ENCODE data around the gene ALG14.
"Not testable (repeated sequence)": the region's sequence is repeated elsewhere in the genome, so short reads cannot be mapped to it uniquely, and the experiment has no call there.

Gene ALG14

DNA sequence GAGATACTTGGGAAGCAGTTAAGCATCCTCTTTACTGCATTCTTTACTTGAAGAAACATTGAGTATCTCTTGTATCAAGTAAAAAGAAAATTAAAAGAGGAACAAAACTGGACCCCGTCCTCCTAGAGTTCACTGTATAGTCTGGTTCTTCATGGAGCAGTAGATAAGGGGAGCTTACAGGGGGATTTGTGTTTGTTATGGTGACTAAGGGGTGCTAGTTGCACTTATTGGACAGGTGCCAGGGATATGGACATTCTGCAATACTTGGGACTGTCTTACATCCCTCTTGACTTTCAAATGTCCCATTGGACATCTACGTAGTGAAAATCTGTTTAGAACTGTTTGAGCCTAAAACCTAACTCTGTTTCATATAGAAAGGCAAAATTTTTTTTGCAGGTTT is 67.2 kb downstream of the ALG14 start:
- no peak for DNase-seq (ENCODE audit: low read depth)

- no peak for DNase-seq (ENCODE audit: low read depth)
These were observed 68.7 kb downstream of the ALG14 start for GRCh38 chr1:95004013-95004412.

DNA sequence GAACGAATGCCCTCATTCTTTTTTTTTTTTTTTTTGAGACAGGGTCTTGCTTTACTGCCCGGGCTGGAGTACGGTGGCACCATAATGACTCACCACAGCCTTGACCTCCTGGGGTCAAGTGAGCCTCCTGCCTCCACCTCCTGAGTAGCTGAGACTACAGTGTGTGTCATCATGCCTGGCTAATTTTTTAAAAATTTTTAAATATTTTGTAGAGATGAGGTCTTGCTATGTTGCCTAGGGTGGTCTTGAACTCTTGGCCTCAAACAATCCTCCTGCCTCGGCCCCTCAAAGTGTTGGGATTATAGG is 69.4 kb downstream of the ALG14 start:
- DNase-seq (ENCODE audit: low read depth) = no peak

- DNase-seq (ENCODE audit: low read depth) = no peak
These were observed 70.0 kb downstream of the ALG14 start for GRCh38 chr1:95002540-95003432.

- no peak for DNase-seq (ENCODE audit: low read depth)
These were observed 70.6 kb downstream of the ALG14 start for GRCh38 chr1:95002164-95002539.

DNA sequence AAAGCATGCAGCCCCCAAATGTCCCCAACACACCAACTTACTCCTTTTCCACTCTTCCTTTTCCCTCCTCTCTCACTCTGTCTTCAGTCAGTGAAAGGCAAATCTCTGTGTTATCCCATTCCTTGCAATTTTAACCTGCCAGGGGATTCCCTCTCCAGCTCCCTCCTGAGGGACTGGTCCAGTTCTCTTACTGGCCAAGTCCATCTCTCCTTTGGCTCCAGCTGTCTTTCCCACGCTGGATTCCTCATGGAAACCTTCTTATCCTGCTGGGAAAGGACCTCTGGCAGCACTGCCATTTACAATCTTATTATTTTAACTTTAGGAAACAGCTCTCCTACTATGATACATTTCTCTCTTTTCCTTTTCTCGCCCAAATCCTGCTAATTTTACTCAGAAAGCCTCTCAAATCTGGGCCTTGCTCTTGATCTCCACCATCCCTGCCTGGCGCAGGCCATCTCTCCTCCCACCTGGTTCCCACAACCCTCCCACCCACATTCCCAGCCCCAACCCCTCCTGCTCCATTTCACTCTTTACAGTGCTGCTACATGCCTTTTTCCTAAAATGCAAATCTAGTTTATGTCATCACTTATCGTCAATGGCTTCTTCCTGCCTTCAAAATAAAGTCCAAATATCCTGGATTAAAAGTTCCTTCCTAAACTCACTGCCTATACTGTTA is 73.2 kb downstream of the ALG14 start:
- no peak for DNase-seq (ENCODE audit: low read depth)

- DNase-seq (ENCODE audit: low read depth) = no peak
These were observed 74.0 kb downstream of the ALG14 start for GRCh38 chr1:94998748-94999147.

DNA sequence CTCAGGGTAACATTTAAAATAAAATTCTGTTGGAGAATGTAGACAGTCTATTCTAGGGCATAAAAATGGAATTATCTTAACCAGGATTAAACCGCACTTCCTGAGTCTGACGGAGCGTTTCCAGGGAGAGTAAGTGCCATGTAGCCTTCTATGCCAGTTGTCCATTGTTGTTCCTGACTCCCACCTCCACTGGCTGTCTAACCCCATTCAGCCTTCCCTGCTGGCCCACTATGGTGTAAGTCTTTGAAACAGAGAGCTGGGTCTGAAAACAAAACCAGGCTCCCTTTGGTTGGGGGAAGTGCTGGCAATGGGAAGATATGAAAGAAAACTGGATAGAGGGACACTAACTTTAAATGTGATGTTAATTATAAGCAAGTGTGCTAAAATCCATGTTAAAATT is 74.6 kb downstream of the ALG14 start:
- DNase-seq (ENCODE audit: low read depth) = no peak

DNA sequence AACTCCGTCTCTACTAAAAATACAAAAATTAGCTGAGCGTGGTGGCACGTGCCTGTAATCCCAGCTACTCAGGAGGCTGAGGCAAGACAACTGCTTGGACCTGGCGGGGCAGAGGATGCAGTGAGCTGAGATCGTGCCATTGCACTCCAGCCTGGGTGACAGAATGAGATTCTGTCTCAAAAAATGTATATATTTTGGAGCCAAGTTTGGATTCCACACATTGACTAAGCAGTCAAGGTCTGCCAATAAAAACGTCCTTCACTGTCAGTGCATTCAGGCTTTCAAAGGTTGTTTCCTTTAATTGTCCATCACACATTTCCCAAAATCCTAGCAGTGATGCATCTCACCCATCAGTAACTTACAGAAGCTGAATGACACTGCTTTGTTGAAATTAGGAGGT is 77.2 kb downstream of the ALG14 start:
- DNase-seq (ENCODE audit: low read depth) = not testable (repeated sequence)

DNA sequence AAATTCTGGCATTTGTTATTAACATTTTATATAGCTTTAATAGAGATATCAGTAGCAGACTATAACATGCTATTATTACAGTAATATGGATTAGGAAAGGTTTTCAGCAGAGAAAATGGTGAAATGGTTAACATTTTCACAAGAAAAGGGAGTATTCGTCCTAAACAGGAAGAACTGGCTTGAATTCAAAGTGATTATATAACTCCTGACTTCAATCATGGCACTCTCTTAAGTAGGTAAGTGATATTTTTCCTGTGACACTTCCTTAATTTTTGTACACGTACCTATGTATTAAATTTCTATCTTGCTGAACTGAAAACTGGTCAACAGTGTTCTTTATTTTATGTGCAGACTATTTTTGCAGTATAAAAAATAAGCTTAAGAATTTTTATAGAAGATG is 77.9 kb downstream of the ALG14 start:
- DNase-seq (ENCODE audit: low read depth) = no peak

GRCh38 chr1:94993931-94994645 is 78.7 kb downstream of the ALG14 start:
- no peak for DNase-seq (ENCODE audit: low read depth)

- no peak for DNase-seq (ENCODE audit: low read depth)
These were observed 79.7 kb downstream of the ALG14 start for GRCh38 chr1:94992863-94993563.

GRCh38 chr1:94992161-94992560 is 80.6 kb downstream of the ALG14 start:
- no peak for DNase-seq (ENCODE audit: low read depth)

DNA sequence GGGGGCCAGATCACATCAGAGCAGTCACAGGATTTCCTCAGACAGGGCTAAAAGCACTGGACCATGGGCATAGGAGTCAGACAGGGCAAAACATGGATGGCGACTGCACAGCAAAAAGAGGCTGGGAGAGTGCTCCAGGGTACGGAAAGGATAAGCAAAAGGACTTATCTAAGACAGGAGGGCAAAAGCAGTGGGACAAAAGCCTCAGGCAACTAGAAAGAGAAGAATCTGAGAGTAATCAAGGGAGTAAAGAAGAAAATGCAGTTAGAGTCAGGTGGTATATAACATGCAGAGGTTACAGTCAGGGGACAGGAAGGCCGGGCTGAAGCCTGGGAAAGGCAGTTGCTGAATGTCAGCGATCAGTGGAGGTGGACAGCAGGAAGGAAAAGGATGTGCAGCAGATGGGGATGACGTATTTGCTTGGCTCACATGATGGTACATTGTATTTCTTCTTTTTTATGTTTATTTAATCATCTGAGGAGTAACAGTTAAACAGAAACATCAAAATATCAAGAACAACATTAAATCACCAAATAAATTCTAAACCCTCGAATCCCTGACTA is 82.8 kb downstream of the ALG14 start:
- DNase-seq (ENCODE audit: low read depth) = no peak

- no peak for DNase-seq (ENCODE audit: low read depth)
These were observed 83.4 kb downstream of the ALG14 start for GRCh38 chr1:94989398-94989797.

- DNase-seq (ENCODE audit: low read depth) = no peak
These were observed 84.4 kb downstream of the ALG14 start for GRCh38 chr1:94988356-94988755.

GRCh38 chr1:94986783-94987182 is 86.0 kb downstream of the ALG14 start:
- DNase-seq (ENCODE audit: low read depth) = no peak

- peak; percentile 52 for DNase-seq (ENCODE audit: low read depth)
These were observed 89.5 kb downstream of the ALG14 start for GRCh38 chr1:94983171-94983739.

DNA sequence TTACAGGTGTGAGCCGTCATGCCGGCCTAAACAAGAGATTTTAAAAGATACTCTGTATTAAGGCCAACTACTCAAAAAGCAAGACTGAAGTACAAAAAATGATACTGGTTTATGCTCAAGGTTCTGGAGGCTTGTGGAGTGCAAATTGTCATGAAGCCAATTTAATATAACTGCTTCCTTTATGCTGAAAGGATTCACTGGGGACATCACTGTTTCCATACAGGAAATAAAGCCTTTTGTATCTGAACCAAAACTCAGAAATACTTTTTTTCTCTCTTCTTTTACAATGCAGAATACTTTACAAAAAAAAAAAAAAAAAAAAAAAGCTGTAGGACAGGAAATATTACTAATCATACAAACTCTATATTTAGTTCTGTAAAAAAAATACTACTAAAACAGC is 90.4 kb downstream of the ALG14 start:
- DNase-seq (ENCODE audit: low read depth) = no peak

- no peak for DNase-seq (ENCODE audit: low read depth)
These were observed 91.2 kb downstream of the ALG14 start for GRCh38 chr1:94981575-94981973.
